Lung (tissue), 12 donors: ENCODE results near the gene ZDHHC22. TPM values are rescaled to one million over a fixed set of nuclear protein-coding genes. Genes with fewer than 3 reads are reported as not detected.

Experiments
- ATAC-seq: fragments of 200-7000 bp; cut with Tn5 transposase; one replicate; pipeline ENCODE4 v1.9.1; 2020; ENCODE audit warnings: moderate number of reproducible peaks; ENCODE audit not compliant: insufficient read depth, low FRiP score
- DNase-seq, 3 donors: peaks; one replicate each; pipeline ENCODE4 v3.0.0-alpha.2; 2013 to 2017
- H3K27ac ChIP-seq, 2 donors: one replicate each; pipeline ENCODE4 v1.5.1; 2013; ENCODE audit warnings: mild to moderate bottlenecking in 2 of 2, moderate library complexity in 2 of 2, control low read depth in 1 of 2, inconsistent platforms in 1 of 2, low read depth in 1 of 2, low read length in 1 of 2
- H3K27me3 ChIP-seq, 3 donors: one replicate each; pipeline ENCODE4 v1.5.1; 2013; ENCODE audit warnings: low read length in 2 of 3; ENCODE audit not compliant: control insufficient read depth in 3 of 3, insufficient read depth in 3 of 3
- H3K36me3 ChIP-seq, 4 donors: one replicate each; pipeline ENCODE4 v1.5.1; 2013; ENCODE audit warnings: low read length in 4 of 4, mild to moderate bottlenecking in 1 of 4, moderate library complexity in 1 of 4; ENCODE audit not compliant: control insufficient read depth in 4 of 4, insufficient read depth in 4 of 4
- H3K4me1 ChIP-seq, 5 donors: one replicate each; pipeline ENCODE4 v1.5.1; 2013; ENCODE audit warnings: low read length in 5 of 5, mild to moderate bottlenecking in 2 of 5, moderate library complexity in 1 of 5; ENCODE audit not compliant: control insufficient read depth in 5 of 5, insufficient read depth in 5 of 5
- H3K4me3 ChIP-seq: one replicate; pipeline ENCODE4 v1.5.1; 2013; ENCODE audit warnings: mild to moderate bottlenecking, control low read depth, moderate library complexity
- H3K9ac ChIP-seq, 2 donors: one replicate each; pipeline ENCODE4 v1.5.1; 2013; ENCODE audit warnings: low read length in 2 of 2, control low read depth in 1 of 2; ENCODE audit not compliant: insufficient read depth in 1 of 2
- H3K9me3 ChIP-seq, 4 donors: one replicate each; pipeline ENCODE4 v1.5.1; 2013; ENCODE audit warnings: low read length in 3 of 4, mild to moderate bottlenecking in 1 of 4, moderate library complexity in 1 of 4; ENCODE audit not compliant: control insufficient read depth in 4 of 4, insufficient read depth in 3 of 4
- CTCF ChIP-seq: IDR thresholded peaks from 2 replicates; pipeline ENCODE4 v1.5.1; 2012; ENCODE audit warnings: mild to moderate bottlenecking; ENCODE audit errors: control extremely low read depth, extremely low read depth
- WGBS, 2 donors: extraction: QIAGEN DNeasy Blood & Tissue Kit; methylation state at CpG; one replicate each; pipeline ENCODE4 v1.1.7; 2013; 5-methylcytosine and 5-hydroxymethylcytosine counted together
- polyA plus RNA-seq, 2 donors: library from polyadenylated mRNA; stranded (reverse); fragments of 200-250 nt; gene quantifications; one replicate each; pipeline ENCODE4 v1.2.1, GENCODE V29; 2013
- total RNA-seq, 2 donors: library from RNA; depleted of rRNA in 1 of 2; stranded (reverse); fragments of >200 nt in 1 of 2; gene quantifications; one replicate each; pipeline ENCODE4 v1.2.1, GENCODE V29; 2014 to 2021
- donor health status: control.
- donor health status: control.
- donor health status: Bipolar disorder and iron deficiency.
- donor health status: healthy.
- donor health status: DM: yes; HTN: yes; CAD: no.

ZDHHC22 gene
- total and polyA plus RNA-seq, 4 donors: 0.02 TPM; not detected in 3

GRCh38 chr14:77180726-77181602 is 39.4 kb upstream of the ZDHHC22 start:
- no peak overlapping the region for H3K27ac ChIP-seq
- no peak overlapping the region for H3K4me3 ChIP-seq
- no peak overlapping the region for H3K9ac ChIP-seq
- peaks cover 0 to 22% (median 8%) of the 10 kb centered on the region in 3 donors for H3K27me3 ChIP-seq
- ATAC-seq: no peak
- no peak for DNase-seq
- H3K4me1 ChIP-seq: peaks cover 0 to 10% (median 0%) of the 10 kb centered on the region in 5 donors
- H3K9me3 ChIP-seq: peaks cover 0 to 1% (median 0%) of the 10 kb centered on the region in 4 donors
- TF ChIP-seq CTCF: no peak
- 37% methylated on average over 12 of the region's 12 CpGs for WGBS, 2 donors
- H3K36me3 ChIP-seq: no peaks in the 10 kb centered on the region

- H3K9me3 ChIP-seq: peaks cover 0 to 1% (median 0%) of the 10 kb centered on the region in 4 donors
- no peak overlapping the region for H3K4me3 ChIP-seq
- H3K4me1 ChIP-seq: peaks cover 0 to 10% (median 0%) of the 10 kb centered on the region in 5 donors
- 54 to 64% methylated on average over 3 of the region's 3 CpGs for WGBS, 2 donors
- H3K9ac ChIP-seq: no peak overlapping the region
- ATAC-seq (no peak), DNase-seq (no peak)
- H3K27me3 ChIP-seq: peaks cover 0 to 14% (median 8%) of the 10 kb centered on the region in 3 donors
- no peak overlapping the region for H3K27ac ChIP-seq
- H3K36me3 ChIP-seq: no peaks in the 10 kb centered on the region
- TF ChIP-seq CTCF: no peak
These were observed 37.1 kb upstream of the ZDHHC22 start for GRCh38 chr14:77178656-77179055.

GRCh38 chr14:77177702-77178101 is 36.1 kb upstream of the ZDHHC22 start:
- peaks cover 0 to 12% (median 8%) of the 10 kb centered on the region in 3 donors for H3K27me3 ChIP-seq
- no peak overlapping the region for H3K4me3 ChIP-seq
- ATAC-seq (no peak), DNase-seq (no peak)
- H3K36me3 ChIP-seq: no peaks in the 10 kb centered on the region
- no peak for TF ChIP-seq CTCF
- H3K27ac ChIP-seq: no peak overlapping the region
- 24 to 44% methylated on average over 1 of the region's 1 CpG for WGBS, 2 donors
- H3K9me3 ChIP-seq: peaks cover 0 to 1% (median 0%) of the 10 kb centered on the region in 4 donors
- no peak overlapping the region for H3K9ac ChIP-seq
- peaks cover 0 to 10% (median 0%) of the 10 kb centered on the region in 5 donors for H3K4me1 ChIP-seq
